Smooth muscle cell (in vitro differentiated cells): ENCODE data around the gene RHOU. TPM values are rescaled to one million over a fixed set of nuclear protein-coding genes. Genes with fewer than 3 reads are reported as not detected.
A peak's percentile ranks its signal among the peaks of the same experiment; 100 is the strongest.

Experiments
- DNase-seq: peaks from one replicate; lab custom pipeline; 2025; ENCODE audit not compliant: unreplicated experiment; lab: John Stamatoyannopoulos, UW
- H2AFZ ChIP-seq: fragments of 200-600 bp; sonication (generic); 2 replicates; pipeline ENCODE4 v1.6.0; 2016; ENCODE audit warnings: antibody characterized with exemption, low read depth, mild to moderate bottlenecking
- H3F3A ChIP-seq: fragments of 200-600 bp; sonication (generic); 2 replicates; pipeline ENCODE4 v1.6.0; 2017; ENCODE audit warnings: antibody characterized with exemption, low read depth
- H3K27ac ChIP-seq: fragments of 200-600 bp; sonication (generic); 2 replicates; pipeline ENCODE4 v1.5.1; 2016; ENCODE audit warnings: low read depth, mild to moderate bottlenecking
- H3K27me3 ChIP-seq: fragments of 200-600 bp; sonication (generic); 2 replicates; pipeline ENCODE4 v1.6.1; 2016; ENCODE audit warnings: low read depth, mild to moderate bottlenecking
- H3K36me3 ChIP-seq: fragments of 200-600 bp; sonication (generic); 2 replicates; pipeline ENCODE4 v1.5.1; 2016; ENCODE audit warnings: low read depth
- H3K4me1 ChIP-seq: fragments of 200-600 bp; sonication (generic); 2 replicates; pipeline ENCODE4 v1.5.1; 2016; ENCODE audit warnings: low read depth
- H3K4me2 ChIP-seq: fragments of 200-600 bp; sonication (generic); 2 replicates; pipeline ENCODE4 v1.6.0; 2016; ENCODE audit warnings: mild to moderate bottlenecking
- H3K4me3 ChIP-seq: fragments of 200-600 bp; sonication (generic); 2 replicates; pipeline ENCODE4 v1.5.1; 2016; ENCODE audit warnings: mild to moderate bottlenecking
- H3K79me2 ChIP-seq: fragments of 200-600 bp; sonication (generic); 2 replicates; pipeline ENCODE4 v1.6.0; 2016; ENCODE audit warnings: low read depth, mild to moderate bottlenecking
- H3K9ac ChIP-seq: fragments of 200-600 bp; sonication (generic); 2 replicates; pipeline ENCODE4 v1.6.0; 2016; ENCODE audit warnings: low read depth
- H3K9me3 ChIP-seq: fragments of 200-600 bp; sonication (generic); replicated peaks from 2 replicates; pipeline ENCODE4 v1.5.1; 2016; ENCODE audit warnings: low read depth
- H4K20me1 ChIP-seq: fragments of 200-600 bp; sonication (generic); 2 replicates; pipeline ENCODE4 v1.6.0; 2016; ENCODE audit warnings: low read depth
- WGBS: methylation state at CpG from one replicate; pipeline ENCODE4 v1.1.7; 2016; ENCODE audit warnings: low lambda C conversion rate; 5-methylcytosine and 5-hydroxymethylcytosine counted together
- polyA plus RNA-seq: library from polyadenylated mRNA; unstranded; fragments of >200 nt; fragmentation: Nextera tagmentation; extraction: Ambion mirVana; gene quantifications from 2 replicates; pipeline ENCODE4 v1.2.1, GENCODE V29; 2016
- total RNA-seq: library from RNA; depleted of rRNA; stranded (reverse); fragments of >200 nt; gene quantifications from 2 replicates; pipeline ENCODE4 v1.2.3, GENCODE V29; 2014
- TF ChIP-seq, protein P1 (sequence below): fragments of 200-600 bp; sonication (generic); IDR thresholded peaks from 2 replicates; pipeline ENCODE4 v1.5.1; 2017; ENCODE audit warnings: borderline replicate concordance, mild to moderate bottlenecking, antibody characterized with exemption; ENCODE audit not compliant: insufficient read depth, poor library complexity, severe bottlenecking

RHOU gene
- total and polyA plus RNA-seq, 2 experiments from 2014 or later = 25.8 to 50.6 TPM

DNA sequence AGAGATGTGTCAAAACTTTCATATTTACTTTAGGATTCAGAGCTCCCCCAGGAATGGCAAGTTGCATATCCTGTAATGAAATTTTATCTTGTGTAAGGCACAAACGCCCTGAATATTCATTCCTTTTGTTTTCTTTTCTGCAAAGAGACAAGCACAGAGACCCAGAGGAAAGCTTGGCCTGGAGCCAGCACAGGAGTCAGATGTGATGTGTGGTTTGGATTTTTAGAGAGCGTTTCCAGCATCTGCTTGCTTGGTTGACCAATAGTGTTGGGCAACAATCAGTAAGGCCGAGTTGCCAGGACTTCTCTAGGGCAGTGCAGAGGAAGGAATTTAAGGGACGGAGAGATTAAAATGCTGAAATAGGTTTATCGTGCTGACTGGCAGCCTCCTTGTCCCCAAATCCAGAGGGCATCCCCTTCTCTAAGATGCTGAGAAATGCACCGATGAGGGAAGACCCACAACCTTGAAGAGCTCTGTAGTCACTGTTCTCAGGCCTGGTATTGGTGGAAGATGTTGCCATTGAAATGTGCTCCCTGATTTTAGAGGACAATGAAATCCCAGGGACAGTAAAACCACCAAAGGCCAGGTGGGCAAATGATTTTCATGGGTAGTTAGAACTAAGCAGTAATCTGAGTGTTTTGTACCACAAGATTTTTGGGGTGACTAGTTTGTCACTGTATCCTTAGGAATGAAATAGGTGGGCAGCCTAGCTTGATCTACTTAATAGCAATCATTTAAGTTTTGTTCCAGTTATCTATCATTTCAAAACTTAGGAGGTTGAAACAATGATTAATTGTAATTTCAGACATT is 37.9 kb upstream of the RHOU start:
- Histone ChIP-seq H3F3A (peaks cover 5% of the 10 kb centered on the region), H2AFZ (no peak overlapping the region), H3K4me2 (peak overlapping the region; percentile 2), H3K27ac (no peak overlapping the region), H3K9ac (no peak overlapping the region), H3K79me2 (no peaks in the 10 kb centered on the region), H4K20me1 (no peaks in the 10 kb centered on the region), H3K36me3 (no peaks in the 10 kb centered on the region), H3K9me3 (no peaks in the 10 kb centered on the region), H3K27me3 (no peaks in the 10 kb centered on the region), H3K4me3 (no peak overlapping the region), H3K4me1 (no peaks in the 10 kb centered on the region)
- DNase-seq = peak; percentile 7
- 42% methylated on average over 6 of the region's 6 CpGs for WGBS
- TF ChIP-seq, protein P1, sequence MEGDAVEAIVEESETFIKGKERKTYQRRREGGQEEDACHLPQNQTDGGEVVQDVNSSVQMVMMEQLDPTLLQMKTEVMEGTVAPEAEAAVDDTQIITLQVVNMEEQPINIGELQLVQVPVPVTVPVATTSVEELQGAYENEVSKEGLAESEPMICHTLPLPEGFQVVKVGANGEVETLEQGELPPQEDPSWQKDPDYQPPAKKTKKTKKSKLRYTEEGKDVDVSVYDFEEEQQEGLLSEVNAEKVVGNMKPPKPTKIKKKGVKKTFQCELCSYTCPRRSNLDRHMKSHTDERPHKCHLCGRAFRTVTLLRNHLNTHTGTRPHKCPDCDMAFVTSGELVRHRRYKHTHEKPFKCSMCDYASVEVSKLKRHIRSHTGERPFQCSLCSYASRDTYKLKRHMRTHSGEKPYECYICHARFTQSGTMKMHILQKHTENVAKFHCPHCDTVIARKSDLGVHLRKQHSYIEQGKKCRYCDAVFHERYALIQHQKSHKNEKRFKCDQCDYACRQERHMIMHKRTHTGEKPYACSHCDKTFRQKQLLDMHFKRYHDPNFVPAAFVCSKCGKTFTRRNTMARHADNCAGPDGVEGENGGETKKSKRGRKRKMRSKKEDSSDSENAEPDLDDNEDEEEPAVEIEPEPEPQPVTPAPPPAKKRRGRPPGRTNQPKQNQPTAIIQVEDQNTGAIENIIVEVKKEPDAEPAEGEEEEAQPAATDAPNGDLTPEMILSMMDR = no peak

DNA sequence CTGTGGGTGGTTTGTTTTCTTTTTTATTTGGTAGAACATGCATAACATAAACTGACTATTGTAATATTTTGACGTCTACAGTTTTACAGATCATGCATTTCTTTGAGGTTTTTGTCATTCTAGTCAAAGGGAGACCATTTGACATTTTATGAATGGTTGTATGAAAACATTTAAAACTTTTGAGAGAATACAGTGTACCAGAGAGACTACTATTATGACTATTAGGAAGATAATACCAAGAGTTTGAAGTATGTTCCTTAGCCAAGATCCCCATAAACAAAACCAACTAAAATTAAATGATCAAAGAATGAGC is 37.3 kb upstream of the RHOU start:
- Histone ChIP-seq H3K27me3 (no peaks in the 10 kb centered on the region), H3K4me2 (no peak overlapping the region), H4K20me1 (no peaks in the 10 kb centered on the region), H3K4me3 (no peak overlapping the region), H3K79me2 (no peaks in the 10 kb centered on the region), H3K9me3 (no peaks in the 10 kb centered on the region), H3K9ac (no peak overlapping the region), H3K4me1 (no peaks in the 10 kb centered on the region), H2AFZ (no peak overlapping the region), H3F3A (peaks cover 5% of the 10 kb centered on the region), H3K27ac (no peak overlapping the region), H3K36me3 (no peaks in the 10 kb centered on the region)
- WGBS = 73% methylated on average over 1 of the region's 1 CpG
- no peak for DNase-seq
- TF ChIP-seq, protein P1 = no peak

DNA sequence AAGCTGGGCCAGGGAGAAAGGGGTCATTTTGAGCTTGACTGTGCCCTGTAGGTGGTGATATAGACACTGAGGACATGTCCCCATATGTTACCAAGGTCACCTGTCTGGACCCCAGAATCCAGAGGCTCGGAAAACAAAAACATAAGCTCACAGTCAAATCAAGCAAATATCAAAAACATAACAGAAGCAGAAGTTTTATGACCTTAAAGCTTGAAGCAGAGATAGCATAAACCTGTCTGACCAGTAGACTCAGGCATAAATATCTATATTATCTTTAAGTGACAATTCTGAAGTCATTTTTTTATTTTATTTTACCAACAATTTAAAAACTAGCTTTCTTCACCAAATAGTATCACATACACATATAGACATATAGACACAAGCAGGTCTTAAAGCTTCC is 32.8 kb upstream of the RHOU start:
- Histone ChIP-seq H3K9me3 (no peaks in the 10 kb centered on the region), H3K9ac (no peak overlapping the region), H3F3A (no peaks in the 10 kb centered on the region), H3K27me3 (no peaks in the 10 kb centered on the region), H3K4me1 (no peaks in the 10 kb centered on the region), H4K20me1 (no peaks in the 10 kb centered on the region), H3K27ac (no peak overlapping the region), H3K79me2 (no peaks in the 10 kb centered on the region), H3K4me2 (no peak overlapping the region), H3K36me3 (no peaks in the 10 kb centered on the region), H3K4me3 (no peak overlapping the region), H2AFZ (no peak overlapping the region)
- no peak for DNase-seq
- TF ChIP-seq, protein P1 = no peak
- WGBS = 96% methylated on average over 1 of the region's 1 CpG

DNA sequence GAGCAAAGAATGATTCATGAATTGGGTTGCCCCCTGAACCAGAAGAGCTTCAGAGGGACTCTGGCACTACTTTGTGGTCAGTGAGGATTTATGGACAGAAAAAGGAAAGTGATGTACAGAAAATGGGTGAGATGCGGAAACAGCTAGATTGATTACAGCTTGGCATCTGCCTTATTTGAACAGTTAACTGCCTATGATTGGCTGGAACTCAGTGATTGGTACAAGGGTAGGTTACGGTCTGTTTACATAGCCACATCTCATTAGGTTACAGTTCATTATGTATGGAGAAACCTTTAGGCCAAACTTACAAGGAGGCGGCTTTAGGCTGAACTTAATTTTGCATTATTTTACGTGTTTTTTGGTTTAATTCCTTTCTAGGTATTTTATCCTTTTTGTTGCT is 29.0 kb upstream of the RHOU start:
- H2AFZ ChIP-seq = no peak overlapping the region
- H3K4me2 ChIP-seq = no peak overlapping the region
- no peaks in the 10 kb centered on the region for H4K20me1 ChIP-seq
- H3K79me2 ChIP-seq = no peaks in the 10 kb centered on the region
- TF ChIP-seq, protein P1 = no peak
- no peak overlapping the region for H3K9ac ChIP-seq
- whole genome bisulfite sequencing = 96% methylated on average over 4 of the region's 4 CpGs
- H3K4me1 ChIP-seq = no peaks in the 10 kb centered on the region
- no peaks in the 10 kb centered on the region for H3K27me3 ChIP-seq
- no peaks in the 10 kb centered on the region for H3F3A ChIP-seq
- no peak overlapping the region for H3K4me3 ChIP-seq
- DNase-seq = no peak
- H3K36me3 ChIP-seq = no peaks in the 10 kb centered on the region
- no peak overlapping the region for H3K27ac ChIP-seq
- no peaks in the 10 kb centered on the region for H3K9me3 ChIP-seq
